ENCODE measurements around the gene GRIA3.

GRIA3 gene

DNA sequence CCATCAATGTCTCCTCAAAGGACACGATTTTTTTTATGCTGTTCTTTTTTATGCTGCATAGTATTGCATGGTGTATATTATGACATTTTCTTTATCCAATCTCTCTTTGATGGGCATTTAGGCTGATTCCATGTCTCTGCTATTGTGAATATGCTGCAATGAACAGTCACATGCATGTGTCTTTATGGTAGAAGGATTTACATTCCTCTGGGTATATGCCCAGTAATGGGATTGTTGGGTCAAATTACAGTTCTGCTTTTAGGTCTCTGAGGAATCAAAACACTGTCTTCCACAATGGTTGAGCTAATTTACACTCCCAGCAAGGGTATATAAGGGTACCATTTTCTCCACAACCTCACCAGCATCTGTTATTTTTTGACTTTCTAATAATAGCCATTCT lies 113.9 kb downstream of the GRIA3 start:
- TF ChIP-seq, protein P1, sequence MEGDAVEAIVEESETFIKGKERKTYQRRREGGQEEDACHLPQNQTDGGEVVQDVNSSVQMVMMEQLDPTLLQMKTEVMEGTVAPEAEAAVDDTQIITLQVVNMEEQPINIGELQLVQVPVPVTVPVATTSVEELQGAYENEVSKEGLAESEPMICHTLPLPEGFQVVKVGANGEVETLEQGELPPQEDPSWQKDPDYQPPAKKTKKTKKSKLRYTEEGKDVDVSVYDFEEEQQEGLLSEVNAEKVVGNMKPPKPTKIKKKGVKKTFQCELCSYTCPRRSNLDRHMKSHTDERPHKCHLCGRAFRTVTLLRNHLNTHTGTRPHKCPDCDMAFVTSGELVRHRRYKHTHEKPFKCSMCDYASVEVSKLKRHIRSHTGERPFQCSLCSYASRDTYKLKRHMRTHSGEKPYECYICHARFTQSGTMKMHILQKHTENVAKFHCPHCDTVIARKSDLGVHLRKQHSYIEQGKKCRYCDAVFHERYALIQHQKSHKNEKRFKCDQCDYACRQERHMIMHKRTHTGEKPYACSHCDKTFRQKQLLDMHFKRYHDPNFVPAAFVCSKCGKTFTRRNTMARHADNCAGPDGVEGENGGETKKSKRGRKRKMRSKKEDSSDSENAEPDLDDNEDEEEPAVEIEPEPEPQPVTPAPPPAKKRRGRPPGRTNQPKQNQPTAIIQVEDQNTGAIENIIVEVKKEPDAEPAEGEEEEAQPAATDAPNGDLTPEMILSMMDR (IDR thresholded peaks at IDR 0.05; ENCODE audit: low read depth, low read length, missing control alignments), result no peak
- DNase-seq (ENCODE audit: extremely low read depth, low read depth), result no peak
- H3K4me3 ChIP-seq (replicated peaks; ENCODE audit: low read depth, low read length), result no peak overlapping the region

DNA sequence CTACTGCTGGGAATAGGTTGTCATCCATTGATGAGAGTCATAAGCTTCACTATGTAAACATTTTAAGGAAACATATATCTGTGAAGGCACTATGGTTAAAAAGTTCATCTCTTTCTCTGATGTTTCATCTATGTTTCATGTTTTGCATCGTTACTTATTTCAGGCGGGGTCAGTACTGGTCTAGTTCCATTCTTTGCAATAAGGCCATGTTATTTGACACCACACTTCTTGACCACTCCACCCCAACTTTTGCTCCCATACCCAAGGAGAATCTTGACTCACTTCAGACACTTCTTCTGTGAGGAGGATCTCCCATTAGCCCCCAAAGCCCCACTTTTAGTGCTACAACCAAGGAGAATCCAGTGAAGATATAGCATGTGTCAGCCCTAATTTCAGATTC lies 119.4 kb downstream of the GRIA3 start:
- no peak overlapping the region for H3K4me3 ChIP-seq (replicated peaks; ENCODE audit: low read depth, low read length)
- TF ChIP-seq, protein P1 (IDR thresholded peaks at IDR 0.05; ENCODE audit: low read depth, low read length, missing control alignments), result no peak
- no peak for DNase-seq (ENCODE audit: extremely low read depth, low read depth)

DNA sequence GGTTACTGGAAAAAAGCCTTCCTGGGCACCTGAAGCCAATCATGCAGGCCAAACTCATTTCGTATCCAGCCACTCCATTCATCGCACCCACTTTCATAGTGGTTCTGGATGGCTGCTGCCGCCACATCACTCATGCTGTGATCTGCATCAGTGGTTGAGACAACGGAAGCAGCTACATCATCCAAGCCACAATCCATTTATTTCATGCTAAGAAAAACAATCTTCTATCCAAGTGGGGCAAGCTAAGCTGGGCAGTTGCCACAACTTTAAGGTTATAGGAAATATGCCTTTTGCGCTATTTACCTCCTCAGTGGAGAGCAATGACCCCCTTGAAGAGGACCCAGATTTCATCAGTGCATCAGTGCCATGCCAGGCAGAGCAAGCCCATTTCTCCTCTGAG lies 124.6 kb downstream of the GRIA3 start:
- no peak overlapping the region for H3K4me3 ChIP-seq (replicated peaks; ENCODE audit: low read depth, low read length)
- TF ChIP-seq, protein P1 (IDR thresholded peaks at IDR 0.05; ENCODE audit: low read depth, low read length, missing control alignments), result no peak
- DNase-seq (ENCODE audit: extremely low read depth, low read depth), result no peak

DNA sequence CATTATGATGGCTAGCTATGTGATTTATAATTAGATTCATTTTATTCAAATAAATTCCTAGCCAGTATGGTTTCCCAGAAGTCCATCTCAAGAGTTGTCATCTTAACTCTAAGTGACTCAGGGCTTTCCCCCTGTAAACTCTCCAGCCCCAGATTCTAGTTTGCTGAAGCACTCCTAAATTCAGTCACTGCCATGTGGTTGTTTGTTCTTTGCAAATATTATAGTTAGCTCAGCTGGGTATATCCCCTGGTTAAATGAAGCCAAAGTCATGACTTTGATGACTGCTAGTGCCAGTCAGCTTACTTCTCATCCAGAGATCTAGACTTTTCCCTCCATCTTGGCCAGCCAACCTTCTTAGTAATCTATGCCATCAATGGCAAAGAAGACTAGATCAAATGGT lies 126.0 kb downstream of the GRIA3 start:
- TF ChIP-seq, protein P1 (IDR thresholded peaks at IDR 0.05; ENCODE audit: low read depth, low read length, missing control alignments), result no peak
- H3K4me3 ChIP-seq (replicated peaks; ENCODE audit: low read depth, low read length), result no peak overlapping the region
- DNase-seq (ENCODE audit: extremely low read depth, low read depth), result no peak

DNA sequence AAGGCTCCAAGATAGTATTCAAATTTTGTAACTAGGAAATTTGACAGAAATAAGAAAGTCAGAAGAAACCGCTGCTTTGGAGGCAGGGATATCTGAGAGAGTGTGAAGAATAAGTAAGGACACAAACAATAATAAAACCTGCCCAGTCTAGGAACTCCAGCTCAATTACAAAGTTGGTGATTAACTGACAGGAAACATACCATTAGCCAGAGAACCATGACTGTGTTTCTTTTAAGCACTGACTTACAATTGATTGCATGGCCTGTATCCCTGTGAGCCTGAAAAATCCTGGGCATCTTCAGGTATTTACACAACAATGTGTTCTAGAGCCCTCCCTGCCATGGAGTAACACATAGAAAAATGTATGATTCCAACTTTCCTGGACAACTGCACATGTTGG lies 127.4 kb downstream of the GRIA3 start:
- TF ChIP-seq, protein P1 (IDR thresholded peaks at IDR 0.05; ENCODE audit: low read depth, low read length, missing control alignments), result no peak
- H3K4me3 ChIP-seq (replicated peaks; ENCODE audit: low read depth, low read length), result no peak overlapping the region

DNA sequence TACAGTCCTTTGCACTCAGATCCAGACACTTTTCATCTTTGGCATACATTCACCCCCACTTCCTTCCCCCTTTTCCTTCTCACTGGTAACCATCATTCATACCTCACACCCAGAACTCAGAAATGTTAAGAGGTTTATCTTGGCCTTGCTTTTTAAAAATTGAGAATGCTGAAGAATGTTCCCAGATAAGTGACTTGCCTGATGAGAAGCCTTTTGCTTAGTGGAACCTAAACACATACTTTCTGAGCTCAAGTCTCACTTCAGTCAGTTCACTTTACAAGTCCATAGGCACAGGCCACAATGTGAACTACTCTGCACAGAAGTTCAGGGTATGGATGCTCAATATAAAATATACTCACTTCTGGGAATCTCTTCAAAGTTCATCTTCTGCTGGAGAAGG lies 129.4 kb downstream of the GRIA3 start:
- no peak overlapping the region for H3K4me3 ChIP-seq (replicated peaks; ENCODE audit: low read depth, low read length)
- TF ChIP-seq, protein P1 (IDR thresholded peaks at IDR 0.05; ENCODE audit: low read depth, low read length, missing control alignments), result no peak
- no peak for DNase-seq (ENCODE audit: extremely low read depth, low read depth)

More for the DNA sequence above, 127.4 kb downstream of the GRIA3 start:
- DNase-seq (ENCODE audit: extremely low read depth, low read depth), result no peak

DNA sequence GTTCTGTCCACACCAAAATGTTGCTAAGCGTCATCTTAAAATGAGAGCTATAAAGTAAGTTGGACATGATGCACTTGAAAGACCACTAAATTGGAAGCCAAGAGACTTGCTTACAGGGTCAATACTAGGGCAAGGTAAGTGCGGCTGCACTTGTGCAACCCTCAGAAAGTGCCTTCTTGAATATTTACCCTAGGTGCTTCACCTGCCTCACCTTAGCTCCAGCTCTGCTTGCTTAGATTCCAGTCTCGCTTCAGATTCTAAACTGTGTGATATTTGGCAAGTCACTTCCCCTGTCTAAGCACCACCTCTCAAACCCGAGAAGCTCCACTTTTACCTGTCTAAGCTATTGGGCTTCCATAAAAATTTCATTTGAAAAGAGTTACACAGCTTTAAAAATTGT lies 136.5 kb downstream of the GRIA3 start:
- H3K4me3 ChIP-seq (replicated peaks; ENCODE audit: low read depth, low read length), result no peak overlapping the region
- DNase-seq (ENCODE audit: extremely low read depth, low read depth), result no peak
- TF ChIP-seq, protein P1 (IDR thresholded peaks at IDR 0.05; ENCODE audit: low read depth, low read length, missing control alignments), result no peak

Measured in HFF-Myc (cell line).